ENCODE results near the gene NOX3.
"Not testable (repeated sequence)": the region's sequence is repeated elsewhere in the genome, so short reads cannot be mapped to it uniquely, and the experiment has no call there.

Gene NOX3

GRCh38 chr6:155364844-155365437 lies 90.7 kb downstream of the NOX3 start:
- no peak for DNase-seq

- DNase-seq = not testable (repeated sequence)
These were observed 91.6 kb downstream of the NOX3 start for GRCh38 chr6:155364021-155364420.

- DNase-seq = not testable (repeated sequence)
These were observed 92.5 kb downstream of the NOX3 start for GRCh38 chr6:155362968-155363632.

- no peak for DNase-seq
These were observed 101.5 kb downstream of the NOX3 start for GRCh38 chr6:155354167-155354566.

- DNase-seq = peak; percentile 38
These were observed 102.8 kb downstream of the NOX3 start for GRCh38 chr6:155352811-155353210.

GRCh38 chr6:155352130-155352420 lies 103.6 kb downstream of the NOX3 start:
- DNase-seq = no peak

- DNase-seq = no peak
These were observed 104.1 kb downstream of the NOX3 start for GRCh38 chr6:155351273-155352129.

GRCh38 chr6:155349956-155350355 lies 105.7 kb downstream of the NOX3 start:
- no peak for DNase-seq

- peak; percentile 31 for DNase-seq
These were observed 106.5 kb downstream of the NOX3 start for GRCh38 chr6:155349129-155349528.

GRCh38 chr6:155347800-155348199 lies 107.8 kb downstream of the NOX3 start:
- DNase-seq = no peak

- DNase-seq = no peak
These were observed 108.7 kb downstream of the NOX3 start for GRCh38 chr6:155346957-155347356.
